ENCODE results near the gene PDE6H.

The PDE6H gene

DNA sequence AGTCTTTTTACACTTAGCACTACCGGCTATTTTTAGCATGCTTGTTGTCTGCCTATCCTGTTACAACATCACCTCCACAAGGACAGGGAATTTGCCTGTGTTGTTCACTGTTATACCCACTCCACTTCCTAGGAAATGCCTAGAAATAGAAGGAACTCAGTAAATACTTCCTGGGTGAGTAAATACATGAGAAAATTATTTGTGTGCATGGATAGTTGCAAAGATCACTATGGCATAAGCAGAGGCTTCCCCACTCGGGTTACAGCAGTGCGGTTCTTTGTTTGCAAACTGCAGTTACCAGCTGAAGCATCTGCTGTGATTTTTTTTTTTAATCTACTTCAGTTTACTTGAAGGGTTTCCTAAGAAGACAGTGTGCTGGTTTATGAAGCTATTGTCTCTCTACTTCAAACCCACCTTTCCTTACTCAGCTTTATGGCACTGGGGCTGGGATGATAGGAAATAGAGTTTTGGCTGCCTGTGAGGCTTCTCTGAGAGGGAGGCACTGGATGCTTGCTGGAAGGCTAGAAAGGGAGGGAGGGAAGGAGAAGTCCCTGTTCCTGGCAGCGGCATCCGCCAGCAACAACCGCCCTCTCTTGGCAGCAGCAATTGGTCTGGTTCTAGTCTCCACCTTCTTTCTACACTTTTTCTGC is 29.0 kb downstream of the PDE6H start:
- no peak for DNase-seq (ENCODE audit: low spot score)

DNA sequence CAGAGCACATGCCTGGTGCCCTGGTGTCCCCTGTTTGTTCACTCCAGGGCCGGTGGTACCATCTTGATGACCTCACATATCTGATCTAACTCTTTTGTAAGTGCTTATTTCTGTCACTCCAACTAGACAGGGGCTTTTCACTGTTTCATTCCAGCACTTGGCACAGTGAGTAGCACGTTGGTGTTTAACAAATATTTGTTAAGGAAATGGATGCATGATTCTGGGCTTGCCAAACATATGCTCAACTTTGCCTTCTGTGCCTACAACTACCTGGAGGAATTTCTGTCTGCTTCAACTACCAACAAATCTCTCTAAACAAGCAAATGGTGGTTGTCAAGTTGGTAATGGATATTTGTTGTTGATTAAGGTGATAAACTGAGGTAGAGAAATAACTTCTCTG is 31.6 kb downstream of the PDE6H start:
- DNase-seq (ENCODE audit: low spot score): no peak

DNA sequence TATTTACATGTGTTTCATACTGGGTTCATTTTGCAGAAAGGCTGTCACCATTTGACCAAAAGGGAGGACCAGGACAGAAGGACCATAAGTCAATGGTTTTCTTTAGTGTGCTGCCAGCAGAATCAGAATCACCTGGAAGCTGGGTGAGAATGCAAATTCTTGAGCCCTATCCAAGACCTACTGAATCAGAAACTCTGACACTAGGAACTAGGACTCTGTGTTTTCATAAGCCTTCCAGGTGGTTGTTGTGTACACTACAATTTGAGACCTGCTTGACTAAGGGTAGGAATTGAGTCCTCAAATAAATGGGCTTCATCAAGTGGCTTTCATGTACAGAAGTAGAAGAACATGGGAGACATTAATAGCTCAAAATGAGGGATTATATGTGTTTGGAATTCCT is 32.2 kb downstream of the PDE6H start:
- no peak for DNase-seq (ENCODE audit: low spot score)

DNA sequence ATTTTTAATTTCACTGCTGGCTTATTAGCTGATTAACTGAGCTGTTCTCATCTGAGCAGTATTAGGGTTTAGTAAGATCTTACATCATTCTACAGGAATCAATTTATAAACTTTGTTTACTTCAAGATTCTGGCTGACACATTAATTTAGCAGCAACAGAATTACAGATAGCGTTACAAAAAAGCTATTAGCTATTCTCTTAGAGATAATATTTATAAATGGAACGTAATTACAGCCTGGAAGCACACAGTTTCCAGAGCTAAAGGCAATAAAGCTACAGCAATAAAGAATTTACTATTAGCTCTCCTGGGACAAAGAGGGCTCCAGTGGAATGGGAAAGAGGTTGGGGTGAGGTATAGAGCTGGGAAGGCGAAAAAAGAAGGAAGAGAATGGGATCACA is 34.7 kb downstream of the PDE6H start:
- DNase-seq (ENCODE audit: low spot score): no peak

DNA sequence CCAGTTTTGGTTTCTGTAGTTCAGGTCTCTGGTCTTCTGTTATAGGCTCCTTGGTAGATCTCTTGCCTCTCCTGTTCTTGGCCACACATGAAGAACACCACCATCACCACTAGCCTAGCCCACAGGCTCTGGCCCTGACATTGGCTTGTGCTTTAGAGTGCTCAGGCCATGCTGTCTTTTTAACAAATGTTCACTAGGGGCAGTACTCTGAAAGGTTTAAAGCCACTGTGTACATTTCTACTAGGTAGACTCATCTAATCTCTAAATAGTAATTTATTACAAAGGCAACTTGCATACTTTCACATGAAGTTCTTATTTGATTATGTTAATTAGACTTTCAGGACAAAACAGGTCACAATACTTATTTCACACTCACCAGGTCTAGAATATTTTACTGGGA is 38.3 kb downstream of the PDE6H start:
- peak; percentile 49 for DNase-seq (ENCODE audit: low spot score)

DNA sequence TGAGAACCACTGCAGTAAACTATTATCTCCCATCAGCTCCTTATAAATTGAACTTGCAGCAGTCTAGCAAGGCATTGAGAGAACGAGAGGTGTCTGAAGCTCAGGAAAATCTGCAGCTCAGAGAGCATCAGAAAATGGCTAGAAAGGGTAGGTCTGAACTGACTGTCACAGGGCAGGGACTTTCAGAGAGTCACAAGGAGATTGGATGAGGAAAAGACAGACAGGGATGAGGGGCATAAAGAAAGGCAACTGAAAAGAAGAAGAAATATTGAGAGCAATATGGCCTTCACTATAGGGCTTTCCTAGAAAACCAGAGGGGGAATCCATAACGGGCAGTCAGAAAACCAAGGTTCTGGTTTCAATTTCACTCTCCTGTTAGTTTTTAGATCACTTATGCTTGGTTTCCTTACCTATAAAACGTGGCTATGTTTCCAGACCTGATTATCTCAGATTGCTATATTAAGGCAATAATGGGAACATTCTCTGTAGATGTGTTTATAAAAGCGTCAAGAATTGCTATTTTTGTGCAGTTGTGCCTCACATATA is 40.9 kb downstream of the PDE6H start:
- DNase-seq (ENCODE audit: low spot score): no peak

DNA sequence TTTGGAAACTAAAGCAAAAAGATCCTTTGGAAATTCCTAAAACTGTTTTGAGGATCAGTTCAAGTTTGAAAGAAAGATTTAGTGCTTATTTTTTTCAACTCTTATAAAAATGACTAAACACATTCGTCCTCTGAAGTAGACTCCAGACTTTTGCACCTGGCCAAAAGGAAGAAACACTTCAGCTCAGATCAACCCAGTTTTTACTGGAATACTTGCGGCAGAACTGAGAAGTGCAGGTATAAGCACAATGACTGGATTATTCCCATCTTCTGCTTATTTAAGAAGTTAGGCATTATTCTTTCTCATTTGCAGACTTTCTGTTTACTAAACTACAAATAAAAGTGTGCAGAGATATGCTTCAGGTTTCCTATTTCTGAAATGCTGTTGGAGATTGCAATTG is 41.9 kb downstream of the PDE6H start:
- DNase-seq (ENCODE audit: low spot score): no peak

DNA sequence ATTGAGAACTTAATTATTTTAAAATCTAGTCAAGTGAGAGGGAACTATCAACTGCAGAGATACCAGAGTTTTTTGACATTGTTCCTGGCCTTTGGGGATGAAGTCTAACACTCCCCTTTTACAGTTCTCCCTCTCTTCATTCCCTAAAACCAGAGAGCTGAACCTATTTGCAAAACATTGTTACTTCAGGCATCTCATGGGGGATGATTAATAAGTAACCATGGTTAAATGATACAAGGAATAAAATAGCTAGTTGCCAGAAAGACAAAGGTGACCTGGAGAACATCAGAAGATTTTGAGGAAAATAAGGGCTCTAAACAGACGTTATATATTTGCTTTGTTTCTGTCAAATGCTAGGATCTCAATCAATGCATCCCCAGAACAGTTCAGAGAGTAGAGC is 42.3 kb downstream of the PDE6H start:
- DNase-seq (ENCODE audit: low spot score): no peak

DNA sequence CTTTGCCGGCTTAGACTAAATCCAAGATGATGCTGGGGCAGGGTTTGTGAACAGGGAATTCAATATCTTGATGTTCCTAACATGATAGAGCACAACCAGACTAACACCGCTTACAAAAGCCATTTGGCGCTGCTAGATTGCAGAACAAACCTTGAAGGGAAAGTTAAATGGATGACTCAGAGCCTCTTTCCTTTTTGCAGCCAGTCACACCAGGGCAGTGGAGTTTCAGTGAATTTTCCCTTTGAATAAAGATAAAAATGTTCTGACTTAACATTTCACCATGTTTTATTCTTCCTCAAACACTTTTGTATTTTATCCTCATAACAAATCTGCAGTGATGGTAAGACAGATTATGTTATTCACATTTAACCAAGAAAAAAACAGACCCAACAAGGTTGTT is 47.3 kb downstream of the PDE6H start:
- DNase-seq (ENCODE audit: low spot score): no peak
